Measurements from ENCODE around the gene FAM200C.

- TF ChIP-seq CREB1 (IDR thresholded peaks at IDR 0.05) (no peak), CREB1 (CRISPR knock-in tag; IDR thresholded peaks at IDR 0.05) (no peak), TCF7 (IDR thresholded peaks at IDR 0.05; ENCODE audit: borderline replicate concordance) (no peak), MTF1 (CRISPR knock-in tag; IDR thresholded peaks at IDR 0.05; ENCODE audit: borderline replicate concordance) (no peak), GABPA (tag; conservative IDR thresholded peaks at IDR 0.05; ENCODE audit: low read depth) (no peak), SMARCC2 (IDR thresholded peaks at IDR 0.05; ENCODE audit: low read depth) (no peak), HDAC6 (IDR thresholded peaks at IDR 0.05; ENCODE audit: low read depth, low read length) (no peak), ZNF589 (CRISPR knock-in tag; IDR thresholded peaks at IDR 0.05; ENCODE audit: low read depth) (no peak)
- TF ChIP-seq, protein P1, sequence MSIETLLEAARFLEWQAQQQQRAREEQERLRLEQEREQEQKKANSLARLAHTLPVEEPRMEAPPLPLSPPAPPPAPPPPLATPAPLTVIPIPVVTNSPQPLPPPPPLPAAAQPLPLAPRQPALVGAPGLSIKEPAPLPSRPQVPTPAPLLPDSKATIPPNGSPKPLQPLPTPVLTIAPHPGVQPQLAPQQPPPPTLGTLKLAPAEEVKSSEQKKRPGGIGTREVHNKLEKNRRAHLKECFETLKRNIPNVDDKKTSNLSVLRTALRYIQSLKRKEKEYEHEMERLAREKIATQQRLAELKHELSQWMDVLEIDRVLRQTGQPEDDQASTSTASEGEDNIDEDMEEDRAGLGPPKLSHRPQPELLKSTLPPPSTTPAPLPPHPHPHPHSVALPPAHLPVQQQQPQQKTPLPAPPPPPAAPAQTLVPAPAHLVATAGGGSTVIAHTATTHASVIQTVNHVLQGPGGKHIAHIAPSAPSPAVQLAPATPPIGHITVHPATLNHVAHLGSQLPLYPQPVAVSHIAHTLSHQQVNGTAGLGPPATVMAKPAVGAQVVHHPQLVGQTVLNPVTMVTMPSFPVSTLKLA (conservative IDR thresholded peaks at IDR 0.05) = no peak
- TF ChIP-seq, protein P2, sequence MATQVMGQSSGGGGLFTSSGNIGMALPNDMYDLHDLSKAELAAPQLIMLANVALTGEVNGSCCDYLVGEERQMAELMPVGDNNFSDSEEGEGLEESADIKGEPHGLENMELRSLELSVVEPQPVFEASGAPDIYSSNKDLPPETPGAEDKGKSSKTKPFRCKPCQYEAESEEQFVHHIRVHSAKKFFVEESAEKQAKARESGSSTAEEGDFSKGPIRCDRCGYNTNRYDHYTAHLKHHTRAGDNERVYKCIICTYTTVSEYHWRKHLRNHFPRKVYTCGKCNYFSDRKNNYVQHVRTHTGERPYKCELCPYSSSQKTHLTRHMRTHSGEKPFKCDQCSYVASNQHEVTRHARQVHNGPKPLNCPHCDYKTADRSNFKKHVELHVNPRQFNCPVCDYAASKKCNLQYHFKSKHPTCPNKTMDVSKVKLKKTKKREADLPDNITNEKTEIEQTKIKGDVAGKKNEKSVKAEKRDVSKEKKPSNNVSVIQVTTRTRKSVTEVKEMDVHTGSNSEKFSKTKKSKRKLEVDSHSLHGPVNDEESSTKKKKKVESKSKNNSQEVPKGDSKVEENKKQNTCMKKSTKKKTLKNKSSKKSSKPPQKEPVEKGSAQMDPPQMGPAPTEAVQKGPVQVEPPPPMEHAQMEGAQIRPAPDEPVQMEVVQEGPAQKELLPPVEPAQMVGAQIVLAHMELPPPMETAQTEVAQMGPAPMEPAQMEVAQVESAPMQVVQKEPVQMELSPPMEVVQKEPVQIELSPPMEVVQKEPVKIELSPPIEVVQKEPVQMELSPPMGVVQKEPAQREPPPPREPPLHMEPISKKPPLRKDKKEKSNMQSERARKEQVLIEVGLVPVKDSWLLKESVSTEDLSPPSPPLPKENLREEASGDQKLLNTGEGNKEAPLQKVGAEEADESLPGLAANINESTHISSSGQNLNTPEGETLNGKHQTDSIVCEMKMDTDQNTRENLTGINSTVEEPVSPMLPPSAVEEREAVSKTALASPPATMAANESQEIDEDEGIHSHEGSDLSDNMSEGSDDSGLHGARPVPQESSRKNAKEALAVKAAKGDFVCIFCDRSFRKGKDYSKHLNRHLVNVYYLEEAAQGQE (IDR thresholded peaks at IDR 0.05; ENCODE audit: borderline replicate concordance) = no peak
- TF ChIP-seq, protein P2 (CRISPR knock-in tag; IDR thresholded peaks at IDR 0.05; ENCODE audit: low read depth) = no peak
- TF ChIP-seq, protein P3, sequence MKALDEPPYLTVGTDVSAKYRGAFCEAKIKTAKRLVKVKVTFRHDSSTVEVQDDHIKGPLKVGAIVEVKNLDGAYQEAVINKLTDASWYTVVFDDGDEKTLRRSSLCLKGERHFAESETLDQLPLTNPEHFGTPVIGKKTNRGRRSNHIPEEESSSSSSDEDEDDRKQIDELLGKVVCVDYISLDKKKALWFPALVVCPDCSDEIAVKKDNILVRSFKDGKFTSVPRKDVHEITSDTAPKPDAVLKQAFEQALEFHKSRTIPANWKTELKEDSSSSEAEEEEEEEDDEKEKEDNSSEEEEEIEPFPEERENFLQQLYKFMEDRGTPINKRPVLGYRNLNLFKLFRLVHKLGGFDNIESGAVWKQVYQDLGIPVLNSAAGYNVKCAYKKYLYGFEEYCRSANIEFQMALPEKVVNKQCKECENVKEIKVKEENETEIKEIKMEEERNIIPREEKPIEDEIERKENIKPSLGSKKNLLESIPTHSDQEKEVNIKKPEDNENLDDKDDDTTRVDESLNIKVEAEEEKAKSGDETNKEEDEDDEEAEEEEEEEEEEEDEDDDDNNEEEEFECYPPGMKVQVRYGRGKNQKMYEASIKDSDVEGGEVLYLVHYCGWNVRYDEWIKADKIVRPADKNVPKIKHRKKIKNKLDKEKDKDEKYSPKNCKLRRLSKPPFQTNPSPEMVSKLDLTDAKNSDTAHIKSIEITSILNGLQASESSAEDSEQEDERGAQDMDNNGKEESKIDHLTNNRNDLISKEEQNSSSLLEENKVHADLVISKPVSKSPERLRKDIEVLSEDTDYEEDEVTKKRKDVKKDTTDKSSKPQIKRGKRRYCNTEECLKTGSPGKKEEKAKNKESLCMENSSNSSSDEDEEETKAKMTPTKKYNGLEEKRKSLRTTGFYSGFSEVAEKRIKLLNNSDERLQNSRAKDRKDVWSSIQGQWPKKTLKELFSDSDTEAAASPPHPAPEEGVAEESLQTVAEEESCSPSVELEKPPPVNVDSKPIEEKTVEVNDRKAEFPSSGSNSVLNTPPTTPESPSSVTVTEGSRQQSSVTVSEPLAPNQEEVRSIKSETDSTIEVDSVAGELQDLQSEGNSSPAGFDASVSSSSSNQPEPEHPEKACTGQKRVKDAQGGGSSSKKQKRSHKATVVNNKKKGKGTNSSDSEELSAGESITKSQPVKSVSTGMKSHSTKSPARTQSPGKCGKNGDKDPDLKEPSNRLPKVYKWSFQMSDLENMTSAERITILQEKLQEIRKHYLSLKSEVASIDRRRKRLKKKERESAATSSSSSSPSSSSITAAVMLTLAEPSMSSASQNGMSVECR (CRISPR knock-in tag; IDR thresholded peaks at IDR 0.05) = no peak
- TF ChIP-seq, protein P4, sequence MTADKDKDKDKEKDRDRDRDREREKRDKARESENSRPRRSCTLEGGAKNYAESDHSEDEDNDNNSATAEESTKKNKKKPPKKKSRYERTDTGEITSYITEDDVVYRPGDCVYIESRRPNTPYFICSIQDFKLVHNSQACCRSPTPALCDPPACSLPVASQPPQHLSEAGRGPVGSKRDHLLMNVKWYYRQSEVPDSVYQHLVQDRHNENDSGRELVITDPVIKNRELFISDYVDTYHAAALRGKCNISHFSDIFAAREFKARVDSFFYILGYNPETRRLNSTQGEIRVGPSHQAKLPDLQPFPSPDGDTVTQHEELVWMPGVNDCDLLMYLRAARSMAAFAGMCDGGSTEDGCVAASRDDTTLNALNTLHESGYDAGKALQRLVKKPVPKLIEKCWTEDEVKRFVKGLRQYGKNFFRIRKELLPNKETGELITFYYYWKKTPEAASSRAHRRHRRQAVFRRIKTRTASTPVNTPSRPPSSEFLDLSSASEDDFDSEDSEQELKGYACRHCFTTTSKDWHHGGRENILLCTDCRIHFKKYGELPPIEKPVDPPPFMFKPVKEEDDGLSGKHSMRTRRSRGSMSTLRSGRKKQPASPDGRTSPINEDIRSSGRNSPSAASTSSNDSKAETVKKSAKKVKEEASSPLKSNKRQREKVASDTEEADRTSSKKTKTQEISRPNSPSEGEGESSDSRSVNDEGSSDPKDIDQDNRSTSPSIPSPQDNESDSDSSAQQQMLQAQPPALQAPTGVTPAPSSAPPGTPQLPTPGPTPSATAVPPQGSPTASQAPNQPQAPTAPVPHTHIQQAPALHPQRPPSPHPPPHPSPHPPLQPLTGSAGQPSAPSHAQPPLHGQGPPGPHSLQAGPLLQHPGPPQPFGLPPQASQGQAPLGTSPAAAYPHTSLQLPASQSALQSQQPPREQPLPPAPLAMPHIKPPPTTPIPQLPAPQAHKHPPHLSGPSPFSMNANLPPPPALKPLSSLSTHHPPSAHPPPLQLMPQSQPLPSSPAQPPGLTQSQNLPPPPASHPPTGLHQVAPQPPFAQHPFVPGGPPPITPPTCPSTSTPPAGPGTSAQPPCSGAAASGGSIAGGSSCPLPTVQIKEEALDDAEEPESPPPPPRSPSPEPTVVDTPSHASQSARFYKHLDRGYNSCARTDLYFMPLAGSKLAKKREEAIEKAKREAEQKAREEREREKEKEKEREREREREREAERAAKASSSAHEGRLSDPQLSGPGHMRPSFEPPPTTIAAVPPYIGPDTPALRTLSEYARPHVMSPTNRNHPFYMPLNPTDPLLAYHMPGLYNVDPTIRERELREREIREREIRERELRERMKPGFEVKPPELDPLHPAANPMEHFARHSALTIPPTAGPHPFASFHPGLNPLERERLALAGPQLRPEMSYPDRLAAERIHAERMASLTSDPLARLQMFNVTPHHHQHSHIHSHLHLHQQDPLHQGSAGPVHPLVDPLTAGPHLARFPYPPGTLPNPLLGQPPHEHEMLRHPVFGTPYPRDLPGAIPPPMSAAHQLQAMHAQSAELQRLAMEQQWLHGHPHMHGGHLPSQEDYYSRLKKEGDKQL (CRISPR knock-in tag; IDR thresholded peaks at IDR 0.05; ENCODE audit: borderline replicate concordance) = no peak
Observed at GRCh38 chr5:160395111-160395510, 4.7 kb downstream of the FAM200C start.

Measured in K562 (cell line).